BJ (cell line): Measurements from ENCODE around the gene SDF4. TPM values are rescaled to one million over a fixed set of nuclear protein-coding genes. Genes with fewer than 3 reads are reported as not detected.
A peak's percentile ranks its signal among the peaks of the same experiment; 100 is the strongest.

Experiments
- CTCF ChIA-PET: fragments of 350-600 bp; formaldehyde crosslinking; extraction: SDS; loops from one replicate; lab custom pipeline; 2021; ENCODE audit warnings: antibody characterized with exemption, inconsistent platforms; lab: Yijun Ruan, JAX
- POLR2A ChIA-PET: fragments of 300-600 bp; sonication (Branson Sonifier 250); formaldehyde crosslinking; extraction: SDS; loops from one replicate; lab custom pipeline; 2021; ENCODE audit warnings: antibody characterized with exemption; lab: Charles Lee
- DNase-seq: peaks from one replicate; pipeline ENCODE4 v3.0.0-alpha.2; 2011; ENCODE audit warnings: low read depth
- H3K27me3 ChIP-seq: 2 replicates; pipeline ENCODE4 v1.6.0; 2011; ENCODE audit warnings: low read length; ENCODE audit not compliant: control insufficient read depth, insufficient read depth
- H3K36me3 ChIP-seq: 2 replicates; pipeline ENCODE4 v1.5.1; 2011; ENCODE audit warnings: low read length; ENCODE audit not compliant: control insufficient read depth, insufficient read depth
- H3K4me3 ChIP-seq: 2 replicates; pipeline ENCODE4 v1.5.1; 2011; ENCODE audit warnings: low read depth, mild to moderate bottlenecking, control low read depth, low read length
- CTCF ChIP-seq: IDR thresholded peaks from 2 replicates; pipeline ENCODE4 v1.5.1; 2011; ENCODE audit warnings: low read depth, mild to moderate bottlenecking, control low read depth, inconsistent platforms, low read length, moderate library complexity; ENCODE audit not compliant: insufficient read depth
- polyA plus RNA-seq: library from polyadenylated mRNA; depleted of rRNA; stranded (reverse); fragments of >200 nt; gene quantifications from 2 replicates; pipeline ENCODE4 v1.2.3, GENCODE V29; 2011

SDF4 gene
- polyA plus RNA-seq, 1 experiment, result 188 TPM

- ChIA-PET POLR2A (interaction anchor here (0.9 kb wide), 1 partner anchor 9 kb away, joined by 9 read pairs; the partner anchor contains the start of gene UBE2J2), CTCF (interaction anchor here (0.6 to 6.4 kb wide), 6 partner anchors 9 to 143 kb away, joined by 3 to 30 read pairs (median 4); partner anchors contain the start of gene UBE2J2)
- peak; percentile 94 for DNase-seq
- H3K36me3 ChIP-seq, result peaks cover 28% of the 10 kb centered on the region
- no peak overlapping the region for H3K4me3 ChIP-seq
- no peaks in the 10 kb centered on the region for H3K27me3 ChIP-seq
- peak; percentile 65 for TF ChIP-seq CTCF
These were observed 33.1 kb upstream of the SDF4 start for GRCh38 chr1:1264868-1265272.

- ChIA-PET POLR2A (no interaction called here), CTCF (interaction anchor here (1.2 to 6.4 kb wide), 4 partner anchors 8 to 142 kb away, joined by 3 to 30 read pairs (median 6); no protein-coding TSS in a partner anchor)
- H3K4me3 ChIP-seq, result no peak overlapping the region
- H3K27me3 ChIP-seq, result no peaks in the 10 kb centered on the region
- H3K36me3 ChIP-seq, result peaks cover 33% of the 10 kb centered on the region
- TF ChIP-seq CTCF, result no peak
- DNase-seq, result no peak
These were observed 32.2 kb upstream of the SDF4 start for GRCh38 chr1:1264026-1264425.

GRCh38 chr1:1262758-1263157 lies 31.0 kb upstream of the SDF4 start:
- TF ChIP-seq CTCF, result no peak
- peaks cover 36% of the 10 kb centered on the region for H3K36me3 ChIP-seq
- H3K27me3 ChIP-seq, result no peaks in the 10 kb centered on the region
- no peak overlapping the region for H3K4me3 ChIP-seq
- DNase-seq, result no peak
- CTCF ChIA-PET, result interaction anchor here (6.4 kb wide), 1 partner anchor 141 kb away, joined by 30 read pairs; no protein-coding TSS in a partner anchor
- POLR2A ChIA-PET, result no interaction called here

- no peak for TF ChIP-seq CTCF
- DNase-seq, result no peak
- no peaks in the 10 kb centered on the region for H3K27me3 ChIP-seq
- peaks cover 33% of the 10 kb centered on the region for H3K36me3 ChIP-seq
- CTCF ChIA-PET, result interaction anchor here (6.4 kb wide), 1 partner anchor 140 kb away, joined by 30 read pairs; no protein-coding TSS in a partner anchor
- POLR2A ChIA-PET, result no interaction called here
- H3K4me3 ChIP-seq, result no peak overlapping the region
These were observed 30.3 kb upstream of the SDF4 start for GRCh38 chr1:1262071-1262470.

- CTCF ChIA-PET, result interaction anchor here (0.7 to 6.4 kb wide), 3 partner anchors 29 to 277 kb away, joined by 3 to 30 read pairs (median 4); no protein-coding TSS in a partner anchor
- DNase-seq, result no peak
- H3K27me3 ChIP-seq, result no peaks in the 10 kb centered on the region
- peaks cover 38% of the 10 kb centered on the region for H3K36me3 ChIP-seq
- POLR2A ChIA-PET, result no interaction called here
- H3K4me3 ChIP-seq, result no peak overlapping the region
- no peak for TF ChIP-seq CTCF
These were observed 29.2 kb upstream of the SDF4 start for GRCh38 chr1:1260843-1261560.
